SU-DHL-6 (cell line): ENCODE results near the gene ASB15.

ENCODE experiments used
- CTCF ChIP-seq: fragments of 200-600 bp; sonication (generic); IDR thresholded peaks from one replicate; pipeline ENCODE4 v1.5.1; 2017; ENCODE audit warnings: antibody characterized with exemption, mild to moderate bottlenecking, low read length, moderate library complexity; ENCODE audit not compliant: insufficient read depth, poor library complexity, severe bottlenecking
- EZH2phosphoT487 ChIP-seq: fragments of 200-600 bp; sonication (generic), shearing (Covaris generic); conservative IDR thresholded peaks from 2 replicates; pipeline ENCODE4 v1.6.1; 2018; ENCODE audit warnings: mild to moderate bottlenecking, antibody characterized with exemption, low read length, moderate library complexity, mixed read lengths

GRCh38 chr7:123625254-123625653, 23.6 kb downstream of the ASB15 start:
- TF ChIP-seq CTCF = no peak
- no peak for TF ChIP-seq EZH2phosphoT487
